Endothelial cell of umbilical vein (primary cell): ENCODE data around the gene DRICH1. TPM values are rescaled to one million over a fixed set of nuclear protein-coding genes. Genes with fewer than 3 reads are reported as not detected.

ENCODE experiments used
- BruUV-seq: library from RNA; stranded (reverse); fragments of 400-500 nt; replicated peaks from 2 replicates; lab custom pipeline; 2021; lab: Mats Ljungman, UMichigan
- CTCF ChIA-PET: fragments of 300-600, 350-600 bp; sonication (Branson Sonifier 250); formaldehyde crosslinking; loops from one replicate; lab custom pipeline; 2021; ENCODE audit warnings: antibody characterized with exemption, inconsistent platforms; lab: Charles Lee
- POLR2A ChIA-PET: fragments of 300-600, 350-600 bp; sonication (Branson Sonifier 250); formaldehyde crosslinking; loops from one replicate; lab custom pipeline; 2021; ENCODE audit warnings: antibody characterized with exemption, inconsistent platforms; lab: Charles Lee
- DNase-seq: peaks from one replicate; pipeline ENCODE4 v3.0.0-alpha.2; 2011; ENCODE audit warnings: low read depth, low spot score
- FAIRE-seq: peaks from 2 replicates; lab custom pipeline; 2011; peaks lifted over from hg19 to GRCh38; lab: Jason Lieb, UNC
- H2AFZ ChIP-seq: 2 replicates; pipeline ENCODE4 v1.6.0; 2012; ENCODE audit warnings: low read depth, low read length, control low read depth, inconsistent platforms
- H3K27ac ChIP-seq: 2 replicates; pipeline ENCODE4 v1.5.1; 2011; ENCODE audit warnings: low read depth, mild to moderate bottlenecking, control low read depth, low read length, moderate library complexity; ENCODE audit not compliant: insufficient read depth
- H3K27me3 ChIP-seq, 2 experiments: 2 replicates each; pipeline versions ENCODE4 v1.6.0 to v1.6.1; 2011; ENCODE audit warnings: low read length in 2 of 2, mixed read lengths in 1 of 2; ENCODE audit not compliant: control insufficient read depth in 2 of 2, insufficient read depth in 2 of 2
- H3K36me3 ChIP-seq, 2 experiments: 2 replicates in 1 of 2; 3 replicates in 1 of 2; pipeline ENCODE4 v1.5.1; 2011; ENCODE audit warnings: low read length in 2 of 2, mild to moderate bottlenecking in 1 of 2, moderate library complexity in 1 of 2; ENCODE audit not compliant: control insufficient read depth in 2 of 2, insufficient read depth in 2 of 2; ENCODE audit errors: extremely low read depth in 1 of 2
- H3K4me1 ChIP-seq: 3 replicates; pipeline ENCODE4 v1.5.1; 2011; ENCODE audit warnings: mild to moderate bottlenecking, low read length; ENCODE audit not compliant: control insufficient read depth, insufficient read depth; ENCODE audit errors: extremely low read depth
- H3K4me2 ChIP-seq: 2 replicates; pipeline ENCODE4 v1.6.1; 2011; ENCODE audit warnings: low read length, control low read depth, mixed read lengths; ENCODE audit not compliant: insufficient read depth
- H3K4me3 ChIP-seq, 3 experiments: fragments of 200-600 bp in 1 of 3; sonication (generic), shearing (Covaris generic) in 1 of 3; replicated peaks in 1 of 3; 2 replicates each; pipeline ENCODE4 v1.5.1; 2011 to 2016; ENCODE audit warnings: control low read depth in 3 of 3, low read length in 3 of 3, mild to moderate bottlenecking in 2 of 3, inconsistent platforms in 1 of 3, low read depth in 1 of 3, moderate library complexity in 1 of 3; ENCODE audit not compliant: insufficient read depth in 1 of 3
- H3K79me2 ChIP-seq: 2 replicates; pipeline ENCODE4 v1.6.0; 2012; ENCODE audit warnings: low read length, inconsistent platforms; ENCODE audit not compliant: control insufficient read depth, insufficient read depth
- H3K9ac ChIP-seq: replicated peaks from 2 replicates; pipeline ENCODE3; 2011; ENCODE audit warnings: low read length, control low read depth; ENCODE audit not compliant: insufficient read depth; ENCODE audit errors: extremely low read depth
- H3K9me1 ChIP-seq: replicated peaks from 3 replicates; pipeline ENCODE4 v1.6.0; 2011; ENCODE audit warnings: mild to moderate bottlenecking, low read length; ENCODE audit not compliant: control insufficient read depth, insufficient read depth; ENCODE audit errors: extremely low read depth
- H3K9me3 ChIP-seq: replicated peaks from 2 replicates; pipeline ENCODE4 v1.5.1; 2012; ENCODE audit warnings: low read length, inconsistent platforms; ENCODE audit not compliant: control insufficient read depth, insufficient read depth
- H4K20me1 ChIP-seq: replicated peaks from 2 replicates; pipeline ENCODE3; 2011; ENCODE audit warnings: mild to moderate bottlenecking, low read length; ENCODE audit not compliant: control insufficient read depth, insufficient read depth; ENCODE audit errors: extremely low read depth
- CTCF ChIP-seq, 2 donors: IDR thresholded peaks; 1 replicate in 1 of 2; 2 replicates in 1 of 2; pipeline ENCODE4 v1.5.1; 2011; ENCODE audit warnings: low read length in 2 of 2, mild to moderate bottlenecking in 2 of 2, moderate library complexity in 2 of 2, control low read depth in 1 of 2, inconsistent platforms in 1 of 2, low read depth in 1 of 2; ENCODE audit not compliant: insufficient read depth in 1 of 2; ENCODE audit errors: extremely low read depth in 1 of 2
- EZH2 ChIP-seq: IDR thresholded peaks from 2 replicates; pipeline ENCODE4 v1.6.1; 2012; ENCODE audit warnings: borderline replicate concordance, low read depth, mild to moderate bottlenecking, moderate library complexity, low read length, inconsistent platforms; ENCODE audit not compliant: severe bottlenecking
- FOS ChIP-seq: IDR thresholded peaks from 2 replicates; pipeline ENCODE4 v1.6.1; 2011; ENCODE audit warnings: mild to moderate bottlenecking, low read length, moderate library complexity, borderline replicate concordance; ENCODE audit not compliant: insufficient read depth
- GATA2 ChIP-seq: IDR thresholded peaks from 2 replicates; pipeline ENCODE4 v1.7.0; 2011; ENCODE audit warnings: low read depth, mild to moderate bottlenecking, moderate library complexity, mixed read lengths, low read length; ENCODE audit not compliant: insufficient read length, insufficient read depth
- JUN ChIP-seq: IDR thresholded peaks from 2 replicates; pipeline ENCODE4 v1.6.1; 2011; ENCODE audit warnings: borderline replicate concordance, low read depth; ENCODE audit not compliant: insufficient read length, insufficient read depth
- MAX ChIP-seq: IDR thresholded peaks from 2 replicates; pipeline ENCODE4 v1.6.1; 2011; ENCODE audit not compliant: insufficient read depth, insufficient read length
- MYC ChIP-seq: IDR thresholded peaks from one replicate; pipeline ENCODE4 v1.6.1; 2011; ENCODE audit warnings: mild to moderate bottlenecking, low read depth, low read length
- POLR2A ChIP-seq: IDR thresholded peaks from 2 replicates; pipeline ENCODE4 v1.6.1; 2012; ENCODE audit warnings: low read depth, mild to moderate bottlenecking, control low read depth, low read length
- POLR2AphosphoS5 ChIP-seq: IDR thresholded peaks from 2 replicates; pipeline ENCODE4 v1.6.1; 2012; ENCODE audit warnings: low read depth, mild to moderate bottlenecking, control low read depth, low read length, moderate library complexity; ENCODE audit not compliant: insufficient read depth
- dilution Hi-C: fragments of 300-500 bp; cut with MboI; formaldehyde crosslinking; loops from one replicate; pipeline ENCODE4 v1.15.0; 2019; ENCODE audit warnings: low sequenced_read_pairs; ENCODE audit not compliant: extremely low pct_ligation_motif_present
- intact Hi-C: fragments of 100-400 bp; cut with micrococcal nuclease; formaldehyde crosslinking; loops from one replicate; pipeline ENCODE4 v1.10.0; 2022
- polyA plus RNA-seq, 4 experiments: library from polyadenylated mRNA; depleted of rRNA in 3 of 4; stranded (reverse) in 3 of 4; unstranded in 1 of 4; fragments of >200 nt; gene quantifications; 2 replicates each; pipeline versions ENCODE4 v1.2.1 to v1.2.3, GENCODE V29; 2011 to 2012; ENCODE audit warnings: missing spikeins in 1 of 4
- total RNA-seq: library from RNA; stranded (reverse); gene quantifications from 2 replicates; pipeline ENCODE4 v1.2.3, GENCODE V29; 2021

Gene DRICH1
- total and polyA plus RNA-seq, 2 donors (not counting 3 experiments of a cell fraction or from before 2014, with no cell fraction given), result 0.25 TPM; not detected in 1

DNA sequence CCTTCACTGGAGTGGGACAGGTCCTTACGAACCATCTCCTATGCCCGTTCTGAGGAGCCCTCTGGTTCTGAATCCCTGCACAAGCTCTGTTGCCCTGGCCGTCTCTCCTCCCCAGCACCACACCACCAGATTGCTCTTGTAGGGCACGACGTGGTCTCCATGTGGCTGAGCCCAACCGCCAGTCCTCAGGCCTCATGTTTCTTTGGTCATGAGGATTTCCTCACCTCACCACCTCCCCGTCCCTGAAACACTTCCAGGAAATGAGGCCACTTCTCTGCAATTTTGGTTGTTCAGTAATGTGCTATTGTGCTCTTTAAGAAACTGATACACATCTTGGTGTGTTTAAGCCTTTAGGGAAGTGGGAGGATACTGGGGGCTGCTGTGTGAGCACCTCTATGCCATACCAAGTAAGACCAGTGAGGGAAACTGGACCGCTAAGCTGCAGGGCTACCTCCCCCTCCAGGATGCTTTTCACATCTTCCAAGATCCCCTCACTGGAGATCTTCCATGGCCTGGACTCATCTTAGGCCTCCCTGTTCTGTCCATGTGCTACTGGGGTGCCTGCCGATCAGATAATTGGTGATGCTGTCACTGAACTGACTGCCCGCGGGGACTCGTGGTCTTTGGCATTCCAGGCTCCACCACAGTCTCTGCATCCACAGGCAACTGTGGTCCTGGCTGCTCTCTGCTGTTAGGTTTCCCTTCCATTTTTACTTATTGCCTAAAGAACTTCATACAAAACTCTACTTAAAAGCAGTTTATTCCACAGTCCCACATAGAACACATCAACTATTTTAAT is 21.9 kb downstream of the DRICH1 start:
- Histone ChIP-seq H2AFZ (no peak overlapping the region), H3K27me3 (peaks cover 2 to 4% of the 10 kb centered on the region in 2 experiments), H3K9ac (no peak overlapping the region), H4K20me1 (no peaks in the 10 kb centered on the region), H3K4me1 (no peaks in the 10 kb centered on the region), H3K36me3 (no peaks in the 10 kb centered on the region), H3K9me3 (no peaks in the 10 kb centered on the region), H3K79me2 (no peaks in the 10 kb centered on the region), H3K4me3 (no peak overlapping the region), H3K4me2 (no peak overlapping the region), H3K27ac (no peak overlapping the region), H3K9me1 (no peaks in the 10 kb centered on the region)
- ChIA-PET CTCF (no interaction called here), POLR2A (interaction anchor here (0.6 kb wide), 1 partner anchor 33 kb away, joined by 3 read pairs; no protein-coding TSS in a partner anchor)
- intact Hi-C loops (no loop called here), dilution Hi-C loops (no loop called here)
- no TSS peak for BruUV-seq
- no peak for TF ChIP-seq JUN
- no peak for TF ChIP-seq MAX
- TF ChIP-seq FOS, result no peak
- TF ChIP-seq CTCF (IDR thresholded peaks at IDR 0.05; ENCODE audit: extremely low read depth in 1 of 2, insufficient read depth in 1 of 2, low read depth in 1 of 2, low read length in 2 of 2), result no peak
- TF ChIP-seq EZH2, result no peak
- no peak for TF ChIP-seq POLR2A
- no peak for TF ChIP-seq POLR2AphosphoS5
- no peak for TF ChIP-seq MYC
- TF ChIP-seq GATA2, result no peak
- FAIRE-seq (no peak), DNase-seq (no peak)
